ENCODE data around the gene CMKLR1.

DNA sequence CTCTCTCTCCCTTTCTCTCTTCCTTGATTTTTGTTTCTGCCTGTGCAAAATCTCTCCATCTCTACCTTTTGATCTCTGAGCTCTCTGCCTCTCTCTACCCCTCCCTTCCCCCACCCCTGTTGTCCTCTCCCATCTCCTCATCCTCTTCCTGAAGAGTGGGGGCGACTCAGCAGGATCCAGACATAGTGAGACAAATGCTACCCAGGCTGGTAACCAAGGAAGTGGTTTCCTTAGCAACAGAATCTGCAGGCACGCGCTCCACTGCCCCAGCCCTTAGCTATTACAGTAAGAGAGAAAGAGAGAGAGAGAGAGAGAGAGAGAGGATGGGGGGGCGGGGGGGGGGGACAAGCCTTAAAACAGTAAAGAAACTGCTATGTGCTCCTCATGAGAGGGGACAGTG is 85.6 kb downstream of the CMKLR1 start:
- no peak for TF ChIP-seq POLR2A (IDR thresholded peaks at IDR 0.05; ENCODE audit: low read depth, low read length)
- TF ChIP-seq, protein P1, sequence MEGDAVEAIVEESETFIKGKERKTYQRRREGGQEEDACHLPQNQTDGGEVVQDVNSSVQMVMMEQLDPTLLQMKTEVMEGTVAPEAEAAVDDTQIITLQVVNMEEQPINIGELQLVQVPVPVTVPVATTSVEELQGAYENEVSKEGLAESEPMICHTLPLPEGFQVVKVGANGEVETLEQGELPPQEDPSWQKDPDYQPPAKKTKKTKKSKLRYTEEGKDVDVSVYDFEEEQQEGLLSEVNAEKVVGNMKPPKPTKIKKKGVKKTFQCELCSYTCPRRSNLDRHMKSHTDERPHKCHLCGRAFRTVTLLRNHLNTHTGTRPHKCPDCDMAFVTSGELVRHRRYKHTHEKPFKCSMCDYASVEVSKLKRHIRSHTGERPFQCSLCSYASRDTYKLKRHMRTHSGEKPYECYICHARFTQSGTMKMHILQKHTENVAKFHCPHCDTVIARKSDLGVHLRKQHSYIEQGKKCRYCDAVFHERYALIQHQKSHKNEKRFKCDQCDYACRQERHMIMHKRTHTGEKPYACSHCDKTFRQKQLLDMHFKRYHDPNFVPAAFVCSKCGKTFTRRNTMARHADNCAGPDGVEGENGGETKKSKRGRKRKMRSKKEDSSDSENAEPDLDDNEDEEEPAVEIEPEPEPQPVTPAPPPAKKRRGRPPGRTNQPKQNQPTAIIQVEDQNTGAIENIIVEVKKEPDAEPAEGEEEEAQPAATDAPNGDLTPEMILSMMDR (IDR thresholded peaks at IDR 0.05; ENCODE audit: extremely low read depth in 1 of 2, insufficient read depth in 1 of 2, low read depth in 1 of 2, low read length in 2 of 2) = no peak
- TF ChIP-seq POLR2AphosphoS5 (IDR thresholded peaks at IDR 0.05; ENCODE audit: insufficient read depth, low read depth, low read length) = no peak
- no peak for TF ChIP-seq MAX (IDR thresholded peaks at IDR 0.05; ENCODE audit: insufficient read depth, insufficient read length)
- no peak for TF ChIP-seq EZH2 (IDR thresholded peaks at IDR 0.05; ENCODE audit: borderline replicate concordance, low read depth, low read length, severe bottlenecking)
- TF ChIP-seq FOS (IDR thresholded peaks at IDR 0.05; ENCODE audit: borderline replicate concordance, insufficient read depth, low read length) = no peak
- no peak for TF ChIP-seq MYC (IDR thresholded peaks at IDR 0.05; ENCODE audit: low read depth, low read length)
- no peak for TF ChIP-seq GATA2 (IDR thresholded peaks at IDR 0.05; ENCODE audit: insufficient read depth, insufficient read length, low read depth, low read length)
